HepG2 (cell line): ENCODE results near the gene MFAP4. TPM values are rescaled to one million over a fixed set of nuclear protein-coding genes. Genes with fewer than 3 reads are reported as not detected.
A peak's percentile ranks its signal among the peaks of the same experiment; 100 is the strongest.

Experiments
- ATAC-seq: fragments of 200-7000 bp; cut with Tn5 transposase; 3 replicates; pipeline ENCODE4 v1.9.1; 2020; ENCODE audit warnings: mild to moderate bottlenecking, moderate library complexity
- BruUV-seq: library from RNA; stranded (reverse); fragments of 400-500 nt; replicated peaks from 2 replicates; lab custom pipeline; 2021; lab: Mats Ljungman, UMichigan
- CTCF ChIA-PET: fragments of 300-600 bp; formaldehyde crosslinking; extraction: SDS; loops from one replicate; lab custom pipeline; 2021; ENCODE audit warnings: low total read pairs, inconsistent platforms, low intra/inter-chr PET ratio; lab: Yijun Ruan, JAX
- POLR2A ChIA-PET: fragments of 350-600 bp; sonication (Branson Sonifier 250); formaldehyde crosslinking; loops from one replicate; lab custom pipeline; 2020; ENCODE audit warnings: antibody characterized with exemption, inconsistent platforms; lab: Yijun Ruan, JAX
- DNase-seq: peaks from one replicate; pipeline ENCODE4 v3.0.0-alpha.2; 2015; ENCODE audit warnings: low spot score
- FAIRE-seq: peaks from 3 replicates; lab custom pipeline; 2011; peaks lifted over from hg19 to GRCh38; lab: Jason Lieb, UNC
- H2AFZ ChIP-seq: one replicate; pipeline ENCODE4 v1.6.1; 2011; ENCODE audit warnings: low read length, inconsistent platforms
- H3K27ac ChIP-seq: fragments of 300-600 bp; 3 replicates; pipeline ENCODE4 v1.8.0; 2011; ENCODE audit warnings: mixed run types, mild to moderate bottlenecking, mixed read lengths, low read length, inconsistent platforms; ENCODE audit not compliant: insufficient read depth; ENCODE audit errors: extremely low read length
- H3K27me3 ChIP-seq, 2 experiments: fragments of 200-600 bp in 1 of 2; 2 replicates in 1 of 2; 3 replicates in 1 of 2; pipeline versions ENCODE4 v1.6.0 to v1.8.0; 2011; ENCODE audit warnings: low read length in 2 of 2, mild to moderate bottlenecking in 2 of 2, moderate library complexity in 2 of 2, inconsistent platforms in 1 of 2; ENCODE audit not compliant: insufficient read depth in 2 of 2, control insufficient read depth in 1 of 2
- H3K36me3 ChIP-seq, 2 experiments: fragments of 200-600 bp in 1 of 2; replicated peaks in 1 of 2; 2 replicates in 1 of 2; 3 replicates in 1 of 2; pipeline versions ENCODE4 v1.5.1 to v1.8.0; 2011; ENCODE audit warnings: low read length in 2 of 2, inconsistent platforms in 1 of 2; ENCODE audit not compliant: insufficient read depth in 2 of 2, control insufficient read depth in 1 of 2
- H3K4me1 ChIP-seq: 2 replicates; pipeline ENCODE4 v1.5.1; 2012; ENCODE audit warnings: low read length, inconsistent platforms; ENCODE audit not compliant: insufficient read depth
- H3K4me2 ChIP-seq: 2 replicates; pipeline ENCODE4 v1.6.0; 2011; ENCODE audit warnings: low read depth, low read length, inconsistent platforms
- H3K4me3 ChIP-seq, 3 experiments: fragments of 200-600 bp in 1 of 3; sonication (generic), shearing (Covaris generic) in 1 of 3; replicated peaks in 1 of 3; 2 replicates each; pipeline ENCODE4 v1.5.1; 2011 to 2016; ENCODE audit warnings: low read length in 3 of 3, inconsistent platforms in 2 of 3, low read depth in 2 of 3, mild to moderate bottlenecking in 2 of 3, control low read depth in 1 of 3, mixed read lengths in 1 of 3; ENCODE audit not compliant: insufficient read depth in 1 of 3
- H3K79me2 ChIP-seq: one replicate; pipeline ENCODE4 v1.6.1; 2011; ENCODE audit warnings: low read length, inconsistent platforms; ENCODE audit not compliant: insufficient read depth
- H3K9ac ChIP-seq: 2 replicates; pipeline ENCODE4 v1.6.0; 2011; ENCODE audit warnings: mild to moderate bottlenecking, low read depth, low read length, inconsistent platforms; ENCODE audit not compliant: insufficient read depth
- H3K9me3 ChIP-seq: 2 replicates; pipeline ENCODE4 v1.5.1; 2012; ENCODE audit warnings: mild to moderate bottlenecking, low read length
- H4K20me1 ChIP-seq: 2 replicates; pipeline ENCODE4 v1.6.0; 2011; ENCODE audit warnings: inconsistent platforms, mild to moderate bottlenecking, low read length, moderate library complexity; ENCODE audit not compliant: insufficient read depth
- BRD4 ChIP-seq: sonication (generic); formaldehyde crosslinking; IDR thresholded peaks from 2 replicates; pipeline ENCODE4 v1.4.0; 2020; ENCODE audit warnings: missing genetic modification reagents
- EHMT2 ChIP-seq: fragments of 200-600 bp; sonication (generic); IDR thresholded peaks from 2 replicates; pipeline ENCODE4 v1.7.0; 2017; ENCODE audit warnings: antibody characterized with exemption, low read depth, low read length, borderline replicate concordance
- KMT2A ChIP-seq: sonication (generic); formaldehyde crosslinking; IDR thresholded peaks from 2 replicates; pipeline ENCODE4 v1.4.0; 2020; ENCODE audit warnings: missing genetic modification reagents
- NRL ChIP-seq: sonication (generic); formaldehyde crosslinking; IDR thresholded peaks from 2 replicates; pipeline ENCODE4 v1.5.0; 2020; ENCODE audit warnings: missing genetic modification reagents, mild to moderate bottlenecking, moderate library complexity, borderline replicate concordance
- SNAPC2 ChIP-seq: sonication (generic); formaldehyde crosslinking; IDR thresholded peaks from 2 replicates; pipeline ENCODE4 v1.8.1; 2022; ENCODE audit warnings: mild to moderate bottlenecking, missing genetic modification reagents
- ZBTB21 ChIP-seq: sonication (generic); formaldehyde crosslinking; IDR thresholded peaks from 2 replicates; pipeline ENCODE4 v1.4.0; 2020; ENCODE audit warnings: missing genetic modification reagents
- ZBTB26 ChIP-seq: IDR thresholded peaks from 2 replicates; pipeline ENCODE4 v1.6.1; 2016; ENCODE audit warnings: missing compliant biosample characterization, missing genetic modification reagents, borderline replicate concordance
- ZNF180 ChIP-seq: sonication (generic); formaldehyde crosslinking; IDR thresholded peaks from 2 replicates; pipeline ENCODE4 v1.4.0; 2020; ENCODE audit warnings: low read depth, missing genetic modification reagents, borderline replicate concordance
- ZNF224 ChIP-seq: sonication (generic); formaldehyde crosslinking; IDR thresholded peaks from 2 replicates; pipeline ENCODE4 v1.5.0; 2020; ENCODE audit warnings: mild to moderate bottlenecking, missing genetic modification reagents
- ZNF280B ChIP-seq: sonication (generic); formaldehyde crosslinking; IDR thresholded peaks from 2 replicates; pipeline ENCODE4 v1.5.0; 2020; ENCODE audit warnings: missing genetic modification reagents, mild to moderate bottlenecking, borderline replicate concordance
- ZNF629 ChIP-seq: sonication (generic); formaldehyde crosslinking; conservative IDR thresholded peaks from 2 replicates; pipeline ENCODE4 v1.5.0; 2020; ENCODE audit warnings: missing genetic modification reagents
- ZNF691 ChIP-seq: sonication (generic); formaldehyde crosslinking; IDR thresholded peaks from 2 replicates; pipeline ENCODE4 v1.4.0; 2020; ENCODE audit warnings: missing genetic modification reagents, low read depth, mild to moderate bottlenecking, borderline replicate concordance
- ZNF792 ChIP-seq: IDR thresholded peaks from 2 replicates; pipeline ENCODE4 v1.6.1; 2016
- WGBS: methylation state at CpG from one replicate; pipeline ENCODE4 v1.1.6; 2017; ENCODE audit warnings: low lambda C conversion rate; 5-methylcytosine and 5-hydroxymethylcytosine counted together
- in situ Hi-C: cut with HindIII; loops from 2 replicates; pipeline ENCODE4 v1.10.0; 2017; ENCODE audit warnings: low pct_unique_long_range_greater_than_20kb; ENCODE audit not compliant: extremely low pct_ligation_motif_present
- intact Hi-C: fragments of 100-400 bp; cut with micrococcal nuclease; formaldehyde crosslinking; loops from one replicate; pipeline ENCODE4 v1.10.0; 2022; ENCODE audit not compliant: unreplicated experiment
- polyA plus RNA-seq, 8 experiments: library from polyadenylated mRNA; depleted of rRNA in 3 of 8; stranded (reverse) in 7 of 8; unstranded in 1 of 8; fragments of >200 nt; fragmentation: Illumina TruSeq in 4 of 8; extraction: Trizol in 4 of 8; gene quantifications; 2 replicates each; pipeline versions ENCODE4 v1.2.1 to v1.2.3, GENCODE V29; 2011 to 2016; ENCODE audit warnings: low read depth in 4 of 8, missing spikeins in 1 of 8, mixed read lengths in 1 of 8; ENCODE audit not compliant: insufficient read depth in 1 of 8
- total RNA-seq, 5 experiments: library from RNA; depleted of rRNA; stranded (reverse); fragments of >200 nt; fragmentation: Illumina TruSeq; extraction: Trizol; gene quantifications; 2 replicates each; pipeline ENCODE4 v1.2.3, GENCODE V29; 2016; ENCODE audit warnings: low read depth in 1 of 5

Gene MFAP4
- total and polyA plus RNA-seq, 2 of the 13 experiments (the other 11 are each of a cell fraction or from before 2014, with no cell fraction given): 0.08 TPM; not detected in 1

- TF ChIP-seq ZNF691 (CRISPR knock-in tag) (peak; percentile 81; the same call in 1 of the 2 replicates), ZNF180 (CRISPR knock-in tag) (no peak), ZNF629 (CRISPR knock-in tag) (peak; percentile 47), BRD4 (CRISPR knock-in tag) (no peak), ZNF792 (CRISPR knock-in tag) (no peak)
- Histone ChIP-seq H3K79me2 (peaks cover 7% of the 10 kb centered on the region), H3K4me2 (no peak overlapping the region), H3K9me3 (no peaks in the 10 kb centered on the region), H4K20me1 (no peaks in the 10 kb centered on the region), H3K27ac (peak overlapping the region; percentile 61), H3K27me3 (no peaks in the 10 kb centered on the region), H3K36me3 (no peaks in the 10 kb centered on the region), H3K9ac (no peak overlapping the region), H2AFZ (no peak overlapping the region), H3K4me3 (no peak overlapping the region; a peak in 1 of 6 replicates), H3K4me1 (peaks cover 86% of the 10 kb centered on the region)
- ATAC-seq (no peak), FAIRE-seq (no peak), DNase-seq (no peak)
- POLR2A ChIA-PET: interaction anchor here (0.8 to 2.3 kb wide), 6 partner anchors 12 to 282 kb away, joined by 3 to 51 read pairs (median 4); partner anchors contain the start of genes ALDH3A2, MAPK7 and MFAP4
- WGBS: 66% methylated on average over 7 of the region's 9 CpGs
- no TSS peak for BruUV-seq
- CTCF ChIA-PET: no interaction called here
- intact Hi-C loops: loop anchor here (1.0 kb wide), 1 partner anchor 12 kb away; the partner anchor contains the start of gene MAPK7
- in situ Hi-C loops: loop anchor here (10.0 kb wide), 1 partner anchor 399 kb away; no protein-coding TSS in a partner anchor
Measured at GRCh38 chr17:19365833-19366636, 21.0 kb downstream of the MFAP4 start.

GRCh38 chr17:19365499-19365817, 21.5 kb downstream of the MFAP4 start:
- ChIA-PET CTCF (no interaction called here), POLR2A (interaction anchor here (0.8 to 2.3 kb wide), 6 partner anchors 13 to 283 kb away, joined by 3 to 51 read pairs (median 4); partner anchors contain the start of genes ALDH3A2, MAPK7 and MFAP4)
- no peak for DNase-seq
- peaks cover 86% of the 10 kb centered on the region for H3K4me1 ChIP-seq
- H3K27me3 ChIP-seq: no peaks in the 10 kb centered on the region
- no TSS peak for BruUV-seq
- FAIRE-seq: no peak
- H2AFZ ChIP-seq: no peak overlapping the region
- intact Hi-C loops: loop anchor here (1.0 kb wide), 1 partner anchor 13 kb away; the partner anchor contains the start of gene MAPK7
- H3K79me2 ChIP-seq: peaks cover 7% of the 10 kb centered on the region
- H3K4me3 ChIP-seq: peak overlapping the region in 1 of 3 experiments; percentile 35; a peak in 2 of 6 replicates
- H3K4me2 ChIP-seq: peak overlapping the region; percentile 66
- no peaks in the 10 kb centered on the region for H3K9me3 ChIP-seq
- H4K20me1 ChIP-seq: no peaks in the 10 kb centered on the region
- WGBS: 56% methylated on average over 3 of the region's 4 CpGs
- in situ Hi-C loops: loop anchor here (10.0 kb wide), 1 partner anchor 399 kb away; no protein-coding TSS in a partner anchor
- peak; percentile 7 for ATAC-seq
- H3K9ac ChIP-seq: no peak overlapping the region
- peak overlapping the region; percentile 61 for H3K27ac ChIP-seq
- no peaks in the 10 kb centered on the region for H3K36me3 ChIP-seq
- TF ChIP-seq KMT2A (CRISPR knock-in tag): no peak
- TF ChIP-seq ZNF280B (CRISPR knock-in tag): peak; percentile 88
- TF ChIP-seq ZNF224 (CRISPR knock-in tag): 0 out of 2 replicates have a peak, but pooled peaks have one; percentile 54
- TF ChIP-seq ZBTB26 (CRISPR knock-in tag): no peak
- TF ChIP-seq SNAPC2 (CRISPR knock-in tag): no peak
- no peak for TF ChIP-seq EHMT2
- peak; percentile 44; the same call in 1 of the 2 replicates for TF ChIP-seq NRL
- no peak for TF ChIP-seq ZBTB21
